Measurements from ENCODE around the gene NFYA.

- TF ChIP-seq, protein P1, sequence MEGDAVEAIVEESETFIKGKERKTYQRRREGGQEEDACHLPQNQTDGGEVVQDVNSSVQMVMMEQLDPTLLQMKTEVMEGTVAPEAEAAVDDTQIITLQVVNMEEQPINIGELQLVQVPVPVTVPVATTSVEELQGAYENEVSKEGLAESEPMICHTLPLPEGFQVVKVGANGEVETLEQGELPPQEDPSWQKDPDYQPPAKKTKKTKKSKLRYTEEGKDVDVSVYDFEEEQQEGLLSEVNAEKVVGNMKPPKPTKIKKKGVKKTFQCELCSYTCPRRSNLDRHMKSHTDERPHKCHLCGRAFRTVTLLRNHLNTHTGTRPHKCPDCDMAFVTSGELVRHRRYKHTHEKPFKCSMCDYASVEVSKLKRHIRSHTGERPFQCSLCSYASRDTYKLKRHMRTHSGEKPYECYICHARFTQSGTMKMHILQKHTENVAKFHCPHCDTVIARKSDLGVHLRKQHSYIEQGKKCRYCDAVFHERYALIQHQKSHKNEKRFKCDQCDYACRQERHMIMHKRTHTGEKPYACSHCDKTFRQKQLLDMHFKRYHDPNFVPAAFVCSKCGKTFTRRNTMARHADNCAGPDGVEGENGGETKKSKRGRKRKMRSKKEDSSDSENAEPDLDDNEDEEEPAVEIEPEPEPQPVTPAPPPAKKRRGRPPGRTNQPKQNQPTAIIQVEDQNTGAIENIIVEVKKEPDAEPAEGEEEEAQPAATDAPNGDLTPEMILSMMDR (IDR thresholded peaks at IDR 0.05) = no peak
- no peak for TF ChIP-seq EZH2phosphoT487 (IDR thresholded peaks at IDR 0.05)
- TF ChIP-seq EZH2 (IDR thresholded peaks at IDR 0.05) = no peak
Observed at GRCh38 chr6:41025966-41026530, 46.7 kb upstream of the NFYA start.
